Ramos (cell line): Measurements from ENCODE around the gene KCNMA1.
"Not testable (repeated sequence)": the region's sequence is repeated elsewhere in the genome, so short reads cannot be mapped to it uniquely, and the experiment has no call there.

ENCODE experiments used
- in situ Hi-C: fragments of 300-500 bp; cut with MboI; formaldehyde crosslinking; loops from one replicate; pipeline ENCODE4 v1.14.3; 2022; ENCODE audit warnings: low sequenced_read_pairs; ENCODE audit not compliant: unreplicated experiment

The KCNMA1 gene

DNA sequence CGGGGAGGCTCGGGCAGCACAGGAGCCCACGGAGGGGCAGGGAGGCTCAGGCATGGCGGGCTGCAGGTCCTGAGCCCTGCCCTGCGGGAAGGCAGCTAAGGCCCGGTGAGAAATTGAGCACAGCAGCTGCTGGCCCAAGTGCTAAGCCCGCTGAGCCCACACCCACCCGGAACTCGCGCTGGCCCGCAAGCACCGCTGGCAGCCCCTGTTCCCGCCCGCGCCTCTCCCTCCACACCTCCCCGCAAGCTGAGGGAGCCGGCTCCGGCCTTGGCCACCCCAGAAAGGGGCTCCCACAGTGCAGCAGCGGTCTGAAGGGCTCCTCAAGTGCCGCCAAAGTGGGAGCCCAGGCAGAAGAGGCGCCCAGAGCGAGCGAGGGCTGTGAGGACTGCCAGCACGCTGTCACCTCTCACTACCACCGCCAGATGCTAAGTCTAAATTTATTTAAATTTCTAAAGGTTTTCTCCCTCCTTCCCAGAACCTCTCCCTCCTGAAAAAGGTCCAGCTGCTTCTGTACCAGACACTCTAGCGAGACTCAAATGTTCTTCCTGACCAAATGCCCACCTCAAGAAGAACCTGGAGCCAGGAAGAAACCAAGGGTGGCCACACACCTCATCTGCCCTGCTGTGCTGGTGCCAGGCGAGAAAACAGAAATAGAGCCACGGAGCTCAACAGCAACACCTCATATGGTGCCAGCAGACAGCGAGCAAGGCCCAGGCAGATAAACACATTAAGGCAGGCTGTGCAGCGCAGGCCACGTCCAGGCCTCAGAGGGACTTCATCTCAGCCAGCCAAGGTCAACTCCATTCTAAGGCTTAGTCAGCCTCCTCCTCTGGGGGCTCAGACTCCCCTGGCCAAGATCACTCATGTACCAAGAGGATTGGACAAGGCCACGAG lies 47.0 kb downstream of the KCNMA1 start:
- in situ Hi-C loops: no loop called here

DNA sequence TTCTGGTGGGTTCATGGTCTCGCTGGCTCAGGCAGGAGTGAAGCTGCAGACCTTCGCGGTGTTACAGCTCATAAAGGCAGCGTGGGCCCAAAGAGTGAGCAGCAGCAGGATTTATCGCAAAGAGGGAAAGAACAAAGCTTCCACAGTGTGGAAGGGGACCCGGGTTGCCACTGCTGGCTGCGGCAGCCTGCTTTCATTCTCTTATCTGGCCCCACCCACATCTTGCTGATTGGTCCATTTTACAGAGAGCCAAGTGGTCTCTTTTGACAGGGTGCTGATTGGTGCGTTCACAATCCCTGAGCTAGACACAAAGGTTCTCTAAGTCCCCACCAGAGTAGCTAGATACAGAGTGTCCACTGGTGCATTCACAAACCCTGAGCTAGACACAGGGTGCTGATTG lies 47.9 kb downstream of the KCNMA1 start:
- in situ Hi-C loops: not testable (repeated sequence)

DNA sequence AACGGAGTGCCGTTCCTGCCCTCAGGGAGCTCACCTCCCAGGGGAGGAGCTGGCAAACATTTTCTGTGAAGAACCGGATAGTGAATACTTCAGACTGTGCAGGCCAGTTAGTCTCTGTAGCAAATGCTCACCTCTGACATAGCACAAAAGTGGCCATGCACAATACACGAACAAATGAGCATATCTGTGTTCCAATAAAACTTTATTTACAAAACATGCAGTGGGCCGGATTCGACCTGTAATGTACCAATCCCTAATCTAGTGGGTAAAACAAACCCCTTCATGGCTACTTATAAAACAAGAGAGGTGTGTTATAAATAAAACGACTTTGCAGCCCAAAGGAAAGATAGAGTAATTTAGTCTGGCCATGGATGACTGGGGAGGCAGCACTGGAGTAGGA lies 48.7 kb downstream of the KCNMA1 start:
- in situ Hi-C loops: no loop called here

- in situ Hi-C loops: no loop called here
Measured at GRCh38 chr10:77587416-77587790, 50.2 kb downstream of the KCNMA1 start.

- in situ Hi-C loops: no loop called here
Measured at GRCh38 chr10:77586719-77587415, 50.7 kb downstream of the KCNMA1 start.

DNA sequence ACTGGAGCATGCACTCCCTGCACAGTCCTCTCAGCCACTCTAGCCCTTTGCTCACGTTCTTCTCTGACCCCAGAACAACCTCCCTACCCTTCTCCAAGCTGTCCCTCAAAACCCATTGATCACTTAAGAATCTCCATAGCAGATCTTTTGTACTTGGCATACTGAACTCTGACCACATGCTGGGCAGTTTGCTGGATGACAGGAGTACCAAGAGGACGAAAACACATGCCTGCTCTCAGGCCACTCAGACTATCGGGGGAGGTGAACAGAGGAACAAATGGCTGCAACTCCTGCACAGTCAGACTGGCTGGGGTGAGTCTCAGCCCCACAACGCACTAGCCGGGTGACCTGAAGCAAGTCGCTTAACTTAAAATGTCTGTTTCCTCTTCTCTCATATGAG lies 52.7 kb downstream of the KCNMA1 start:
- in situ Hi-C loops: no loop called here

GRCh38 chr10:77583527-77583926 lies 54.1 kb downstream of the KCNMA1 start:
- in situ Hi-C loops: no loop called here

DNA sequence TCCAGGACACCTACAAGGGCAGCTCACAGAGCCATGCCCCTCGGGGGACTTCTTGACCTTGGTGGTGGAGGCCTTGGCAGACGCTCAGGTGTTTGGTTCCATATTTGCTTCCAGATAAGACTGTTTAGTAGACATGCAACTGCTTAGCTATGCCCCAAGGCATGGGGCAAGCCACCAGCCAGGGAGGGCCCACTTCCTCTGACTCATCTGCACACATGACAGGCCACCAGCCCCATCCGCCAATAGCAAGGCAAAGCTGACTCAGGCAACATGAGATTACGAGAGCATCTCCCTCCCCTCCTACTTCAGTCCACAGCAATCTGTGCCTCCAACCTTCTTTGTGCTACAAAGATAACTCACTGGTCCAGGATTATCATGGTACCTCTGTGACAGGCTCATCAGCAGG lies 54.9 kb downstream of the KCNMA1 start:
- in situ Hi-C loops: no loop called here

DNA sequence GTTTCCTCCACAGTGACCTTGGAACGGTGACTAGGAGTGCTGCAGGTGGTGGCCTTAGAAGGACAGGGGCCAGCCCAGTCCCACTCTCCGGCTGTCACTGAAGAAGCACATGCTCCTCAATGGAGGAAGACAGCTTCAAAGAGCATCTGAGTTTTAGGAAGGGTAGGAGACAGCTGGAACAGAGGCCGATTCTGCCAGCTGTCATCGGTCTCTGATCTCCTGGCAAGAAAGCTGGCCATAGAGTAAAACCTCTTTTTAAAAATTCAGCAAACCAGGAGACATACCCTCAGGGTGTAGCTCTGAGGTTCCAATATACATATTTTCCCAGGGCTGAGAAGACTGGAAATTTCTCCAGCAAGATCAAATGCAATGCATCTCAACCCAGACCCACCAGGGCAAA lies 55.9 kb downstream of the KCNMA1 start:
- in situ Hi-C loops: no loop called here

- in situ Hi-C loops: no loop called here
Measured at GRCh38 chr10:77580482-77580881, 57.1 kb downstream of the KCNMA1 start.

- in situ Hi-C loops: no loop called here
Measured at GRCh38 chr10:77578583-77579227, 58.9 kb downstream of the KCNMA1 start.

- in situ Hi-C loops: no loop called here
Measured at GRCh38 chr10:77577666-77578229, 59.9 kb downstream of the KCNMA1 start.

- in situ Hi-C loops: no loop called here
Measured at GRCh38 chr10:77576444-77577032, 61.1 kb downstream of the KCNMA1 start.

DNA sequence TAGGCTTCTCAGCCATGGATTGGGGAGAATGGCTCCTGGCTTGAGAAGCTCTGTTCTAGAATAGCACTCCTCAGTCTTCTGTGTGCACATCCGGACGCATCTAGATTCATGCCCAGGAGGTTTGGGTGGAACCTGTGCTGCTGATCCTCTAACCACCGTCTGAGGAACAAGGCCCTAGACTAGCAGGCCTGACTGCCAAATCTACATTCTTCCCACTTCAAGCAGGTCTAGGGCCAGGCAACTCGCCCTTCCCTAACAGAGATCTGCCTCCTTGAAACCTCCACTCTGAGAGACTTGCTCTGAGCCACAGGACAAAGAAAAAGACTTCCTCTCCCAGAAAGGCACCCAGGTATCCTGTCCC lies 61.6 kb downstream of the KCNMA1 start:
- in situ Hi-C loops: no loop called here

DNA sequence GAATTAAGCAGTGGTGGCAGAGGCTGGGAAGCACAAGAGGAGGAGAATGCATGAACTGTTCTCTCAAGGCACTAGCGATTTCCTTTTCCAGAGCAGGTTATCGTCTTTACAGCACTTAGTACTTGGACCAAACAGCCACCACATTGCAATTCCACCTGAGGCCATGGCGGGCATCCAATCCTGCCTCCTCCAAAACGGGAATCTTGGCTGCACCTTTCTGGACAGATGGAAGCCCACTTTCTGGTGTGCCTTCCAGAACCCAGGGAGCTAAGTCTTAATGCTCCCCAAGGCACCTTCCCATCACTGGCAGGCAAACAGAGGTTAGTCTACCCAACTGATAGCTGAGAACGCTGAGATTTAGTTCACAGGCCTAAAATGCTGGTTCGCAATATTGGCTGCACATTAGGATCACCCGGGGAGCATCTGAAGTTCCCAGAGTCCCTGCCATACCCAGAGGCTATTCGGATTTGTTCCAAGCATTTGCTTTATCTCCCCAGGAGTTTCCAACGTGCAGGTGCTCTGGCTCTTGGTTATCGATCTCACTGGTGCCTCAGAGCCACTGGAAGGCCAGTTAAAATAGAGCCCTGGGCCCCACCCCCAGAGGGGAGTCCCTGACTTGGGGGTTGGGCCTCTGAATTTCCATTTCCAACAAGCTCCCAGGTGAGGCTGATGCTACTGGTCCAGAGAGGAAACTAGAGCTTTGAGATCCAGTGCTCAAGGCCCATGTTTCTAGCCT lies 62.2 kb downstream of the KCNMA1 start:
- in situ Hi-C loops: no loop called here

DNA sequence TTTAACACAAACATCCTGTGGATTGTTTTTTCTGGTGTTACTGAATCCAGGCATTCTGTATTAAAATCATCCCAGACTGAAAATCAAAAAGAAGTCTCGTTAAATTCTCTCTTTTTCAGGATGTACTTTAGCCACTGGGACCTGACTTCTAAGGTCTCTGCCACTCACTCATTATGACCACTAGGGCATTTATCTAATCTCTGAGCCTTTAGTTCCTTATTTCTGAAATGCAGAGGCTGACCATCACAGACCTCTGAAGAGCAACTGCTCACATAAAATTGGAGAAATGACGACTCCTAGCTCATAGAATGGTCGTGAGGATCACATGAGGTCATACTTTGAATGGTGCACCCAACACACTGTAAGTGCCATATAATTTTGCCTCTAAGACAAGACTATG lies 63.2 kb downstream of the KCNMA1 start:
- in situ Hi-C loops: no loop called here

- in situ Hi-C loops: not testable (repeated sequence)
Measured at GRCh38 chr10:77572520-77572919, 65.1 kb downstream of the KCNMA1 start.

GRCh38 chr10:77571490-77571889 lies 66.1 kb downstream of the KCNMA1 start:
- in situ Hi-C loops: no loop called here

DNA sequence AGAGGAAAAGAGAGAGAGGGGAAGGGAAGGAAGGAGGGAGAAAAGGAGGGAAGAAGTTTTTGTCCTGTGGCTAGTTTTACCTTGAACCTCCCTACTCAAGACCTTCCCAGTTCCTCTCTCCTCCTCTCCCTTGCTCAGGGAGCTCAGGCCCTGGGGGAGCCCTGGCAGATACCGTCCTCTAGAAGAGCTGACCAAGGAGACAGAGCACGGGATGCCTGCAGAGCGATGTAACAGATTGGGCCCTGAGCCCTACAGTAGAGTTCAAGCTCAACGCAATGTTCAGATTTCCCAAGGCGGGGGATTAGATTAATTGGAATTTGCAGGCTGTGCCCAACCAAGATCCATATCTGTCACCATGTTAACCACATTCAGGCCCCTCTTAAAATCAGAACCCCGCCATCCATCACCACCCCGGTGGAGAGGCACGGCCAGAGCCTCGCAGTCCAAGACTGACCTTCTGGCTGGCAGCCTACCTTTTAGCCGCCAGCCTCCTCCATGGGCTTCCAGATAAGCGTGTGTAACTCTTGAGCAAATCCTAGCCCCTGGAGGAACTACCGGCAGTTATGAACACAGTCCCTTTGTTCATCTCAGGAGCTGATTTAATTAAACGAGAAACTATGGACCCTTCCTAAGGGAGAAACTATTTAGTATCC lies 70.6 kb downstream of the KCNMA1 start:
- in situ Hi-C loops: no loop called here
